HT1080 (cell line): ENCODE measurements around the gene ADAMTSL3. TPM values are rescaled to one million over a fixed set of nuclear protein-coding genes. Genes with fewer than 3 reads are reported as not detected.

ENCODE experiments used
- DNase-seq: peaks from one replicate; pipeline ENCODE4 v3.0.0-alpha.2; 2015; ENCODE audit warnings: low read depth
- total RNA-seq: library from RNA; depleted of rRNA; stranded (reverse); fragments of >200 nt; shearing (Covaris generic); gene quantifications from 2 replicates; pipeline ENCODE4 v1.2.3, GENCODE V29; 2014

Gene ADAMTSL3
- total RNA-seq, 1 experiment from 2014 or later, result not detected

DNA sequence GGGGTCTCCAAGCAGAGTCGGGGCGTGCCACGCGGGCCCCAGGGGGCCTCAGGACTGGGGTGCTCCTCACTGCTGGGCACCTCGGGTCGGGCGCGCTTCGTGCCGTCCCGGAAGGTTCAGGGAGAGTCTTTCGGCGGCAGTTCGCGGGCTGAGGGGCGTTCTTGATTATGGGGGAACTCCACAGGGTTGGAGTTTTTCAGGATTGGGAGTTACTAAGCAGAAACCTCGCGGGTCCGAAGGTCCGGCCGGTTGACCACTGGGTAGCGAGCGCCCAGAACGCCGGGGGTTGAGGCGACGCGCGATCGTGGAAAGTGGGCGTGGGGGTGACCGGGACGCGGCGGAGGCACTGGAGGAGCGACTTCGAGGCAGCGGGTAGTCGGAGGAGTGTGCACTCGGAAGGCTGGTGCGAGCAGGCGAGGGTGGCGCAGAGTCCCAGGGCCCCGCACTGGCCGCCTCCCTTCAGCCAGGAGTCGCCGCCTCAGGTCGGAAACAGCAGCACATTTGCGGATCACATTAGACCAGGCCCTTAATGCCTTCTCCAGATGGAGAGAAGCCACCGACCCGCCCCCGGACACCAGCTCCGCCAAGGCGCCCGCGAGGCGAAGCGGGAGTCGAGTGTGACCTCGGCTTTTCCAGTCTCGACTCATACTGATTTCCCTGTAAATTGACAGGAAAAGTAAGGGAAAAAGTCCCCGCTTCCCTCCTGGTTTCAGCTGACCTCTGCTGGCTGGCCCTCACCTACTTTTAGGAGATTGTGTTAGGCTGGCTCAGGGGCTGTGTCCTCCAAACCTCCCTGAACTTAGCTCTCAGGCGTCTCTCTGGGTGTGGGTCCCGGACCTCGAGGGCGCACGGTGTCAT is 685 bp downstream of the ADAMTSL3 start:
- no peak for DNase-seq

DNA sequence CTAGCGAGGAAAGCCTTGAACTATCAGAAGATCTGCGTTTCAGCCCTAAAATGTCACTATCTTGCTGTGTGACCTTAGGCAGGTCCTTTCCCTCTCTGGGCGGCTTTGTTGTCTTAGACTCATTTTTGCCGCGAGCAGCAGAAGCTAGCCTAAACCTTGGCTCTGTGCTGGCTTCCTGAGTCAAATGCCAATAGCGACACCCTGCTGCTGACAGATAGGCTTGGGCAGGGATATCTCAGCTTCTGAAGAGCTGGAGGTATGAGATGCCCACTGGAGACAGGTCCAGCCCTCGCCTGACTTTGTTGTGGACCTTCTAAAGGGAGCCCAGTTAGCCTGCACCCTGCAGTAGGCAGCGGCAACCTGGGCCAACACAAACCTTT is 1.3 kb downstream of the ADAMTSL3 start:
- DNase-seq, result no peak

DNA sequence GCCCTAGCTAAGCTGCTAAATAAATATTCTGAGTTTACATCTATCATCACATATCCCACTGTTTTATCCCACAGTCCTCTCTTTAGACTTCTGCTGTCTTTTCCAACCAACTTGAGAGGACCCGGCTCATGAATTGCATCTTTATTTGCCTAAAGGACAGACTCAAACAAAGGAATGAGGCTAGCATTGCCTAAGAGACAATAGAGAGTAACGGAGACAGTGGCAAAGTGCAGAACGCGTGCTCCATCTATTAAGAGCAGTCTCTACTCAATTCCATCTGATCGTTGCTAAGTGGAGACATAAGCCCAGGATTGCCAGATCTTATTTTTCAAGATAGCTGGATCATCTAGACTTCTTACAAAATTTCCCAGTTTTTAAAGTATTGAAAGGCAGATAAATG is 2.3 kb downstream of the ADAMTSL3 start:
- DNase-seq, result no peak

DNA sequence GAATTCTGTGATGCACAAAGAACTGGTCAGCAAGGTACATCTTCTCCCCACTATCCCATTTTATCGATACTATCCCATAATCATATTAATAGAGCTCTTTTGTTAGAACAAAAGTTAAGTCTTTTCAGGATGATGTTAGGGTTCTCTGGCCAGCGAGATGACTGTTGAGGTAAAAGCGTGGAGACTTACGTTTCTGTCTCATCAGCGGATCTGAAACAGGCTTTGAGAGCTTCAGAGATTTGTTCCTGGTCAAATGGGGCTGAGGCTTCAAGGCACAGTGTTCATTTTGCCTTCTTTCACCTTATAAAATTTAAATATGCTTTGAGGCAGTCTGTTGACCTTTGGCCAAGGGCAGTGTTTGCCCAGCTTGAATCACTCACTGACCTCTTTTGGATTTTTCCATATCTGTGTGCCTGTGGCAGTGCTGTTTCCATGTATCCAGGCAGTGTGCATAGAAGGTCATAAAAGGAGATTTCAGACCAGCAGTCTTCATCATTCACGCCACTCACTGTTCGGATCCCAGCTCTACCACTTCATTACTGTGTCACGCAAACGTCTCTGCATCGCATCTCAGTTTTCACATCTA is 3.1 kb downstream of the ADAMTSL3 start:
- DNase-seq, result no peak

DNA sequence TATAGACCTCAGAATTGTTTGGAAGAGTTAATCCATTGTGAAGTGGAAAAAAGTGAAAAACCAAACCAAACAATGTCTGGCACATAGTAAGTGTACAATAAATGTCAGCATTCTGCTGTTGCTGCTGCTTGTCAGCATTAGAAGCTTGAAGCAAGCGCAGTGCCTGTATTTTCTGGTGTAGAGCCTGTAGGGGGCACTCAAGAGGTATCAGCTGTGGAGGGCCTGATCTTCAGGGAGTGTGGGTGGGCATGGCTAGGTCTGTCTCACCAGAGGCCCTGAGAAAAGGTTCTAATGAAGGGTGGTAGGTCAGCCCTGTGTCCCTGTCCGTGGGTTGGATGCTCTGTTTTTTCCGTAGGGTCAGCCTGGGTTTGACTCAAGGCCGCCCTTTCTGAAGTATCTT is 3.6 kb downstream of the ADAMTSL3 start:
- no peak for DNase-seq

DNA sequence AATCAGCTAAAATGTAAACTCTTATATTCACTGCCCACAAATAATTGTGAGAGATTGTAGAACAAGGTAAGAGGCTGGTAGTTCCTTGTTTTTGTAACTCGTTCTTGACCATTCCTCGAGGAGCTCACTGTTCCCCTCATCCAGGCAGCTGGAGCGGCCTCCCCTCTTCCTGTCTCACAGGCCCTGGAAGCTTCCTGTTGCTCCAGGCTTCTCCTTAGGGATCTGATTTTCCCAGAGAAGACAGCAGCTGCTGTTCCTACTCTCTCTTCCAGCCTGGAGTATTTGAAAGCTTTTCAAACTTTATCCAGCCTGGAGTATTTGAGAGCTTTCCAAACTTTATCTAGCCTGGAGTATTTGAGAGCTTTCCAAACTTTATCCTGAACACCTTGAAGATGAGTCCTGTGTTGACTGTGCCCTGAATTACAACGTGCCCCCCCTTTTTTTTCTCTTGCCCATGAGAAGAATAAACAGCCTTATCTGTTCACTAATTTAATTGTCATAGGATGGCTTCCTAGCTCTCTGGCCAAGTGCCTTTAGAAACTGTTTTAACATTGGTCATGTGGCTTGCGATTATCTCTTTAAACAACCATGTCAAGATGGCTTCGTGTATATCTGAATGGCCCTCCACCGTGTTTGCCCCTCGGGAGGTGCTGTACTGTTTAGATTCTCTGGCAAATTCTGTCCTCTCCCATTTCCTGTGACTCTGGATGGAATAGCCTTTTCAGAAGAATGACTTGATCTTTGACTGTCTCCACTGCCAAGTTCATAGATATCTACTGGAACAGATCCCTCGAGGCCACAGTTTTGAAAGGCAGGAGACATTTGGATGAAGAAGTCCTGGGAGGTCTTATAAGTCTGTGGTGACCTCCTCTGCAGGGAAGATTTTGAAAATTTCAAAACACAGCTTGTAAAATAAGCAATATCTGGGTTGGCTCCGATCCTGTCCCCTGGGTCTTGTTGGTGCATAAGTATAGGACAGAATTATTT is 4.8 kb downstream of the ADAMTSL3 start:
- DNase-seq, result no peak

DNA sequence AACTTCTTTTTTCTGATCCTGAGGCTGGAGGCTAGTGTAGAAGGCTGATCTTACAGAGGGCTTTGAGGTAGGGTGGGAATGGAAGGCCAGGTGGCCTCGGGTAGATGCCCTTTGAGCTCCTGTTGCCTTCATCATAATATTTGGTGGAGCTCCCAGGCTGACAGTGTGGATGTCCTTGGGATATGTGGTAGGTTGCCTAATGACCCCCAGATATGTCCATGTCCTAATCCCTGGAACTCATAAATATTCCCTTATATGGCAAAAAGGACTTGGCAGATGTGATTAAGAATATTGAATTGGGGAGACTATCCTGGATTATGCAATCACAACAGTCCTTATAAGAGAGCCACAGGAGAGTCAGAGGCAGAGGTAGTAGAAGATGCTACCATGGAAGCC is 5.5 kb downstream of the ADAMTSL3 start:
- no peak for DNase-seq

DNA sequence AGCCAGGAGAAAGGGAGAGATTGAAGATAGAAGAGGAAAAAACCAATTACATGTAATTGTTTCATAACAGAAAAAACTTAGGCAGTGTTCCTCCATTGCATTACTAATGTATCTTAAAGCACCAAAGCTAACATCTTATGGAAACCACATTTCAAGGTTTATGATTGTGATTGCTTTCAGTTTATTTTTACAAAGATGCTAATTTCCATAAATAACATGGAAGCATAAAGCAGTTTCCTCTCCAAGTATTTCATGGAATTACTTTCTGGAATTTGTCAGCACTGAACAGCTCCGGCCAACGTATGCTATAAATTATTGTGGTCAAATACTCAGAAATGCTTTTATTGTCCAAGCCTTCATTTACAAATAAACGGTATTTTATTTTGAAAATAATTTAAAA is 11.6 kb downstream of the ADAMTSL3 start:
- no peak for DNase-seq

DNA sequence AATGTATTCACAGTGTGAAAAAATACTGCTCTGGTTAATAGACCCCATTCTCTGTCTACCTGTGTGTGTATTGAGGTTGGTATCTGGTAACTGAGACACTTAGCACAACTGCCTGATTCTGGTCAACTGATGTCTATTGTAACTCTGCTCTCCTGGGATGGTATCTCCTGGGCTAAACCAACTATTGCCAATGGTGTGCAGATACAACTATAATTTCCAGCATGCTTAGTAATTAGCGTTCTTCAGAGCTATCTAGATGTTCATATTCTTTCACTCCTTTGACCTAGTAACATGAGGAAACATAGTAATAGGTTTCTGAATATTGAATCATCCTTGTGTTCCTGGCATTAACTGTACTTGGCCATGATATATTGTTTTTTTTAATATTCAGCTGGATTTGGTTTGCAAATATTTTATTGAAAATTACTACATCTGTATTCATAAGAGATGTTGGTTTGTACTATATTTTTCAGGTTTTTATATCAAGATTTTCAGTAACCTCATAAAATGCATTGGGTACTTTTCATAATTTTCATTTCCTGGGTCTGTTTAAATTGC is 16.8 kb downstream of the ADAMTSL3 start:
- no peak for DNase-seq

DNA sequence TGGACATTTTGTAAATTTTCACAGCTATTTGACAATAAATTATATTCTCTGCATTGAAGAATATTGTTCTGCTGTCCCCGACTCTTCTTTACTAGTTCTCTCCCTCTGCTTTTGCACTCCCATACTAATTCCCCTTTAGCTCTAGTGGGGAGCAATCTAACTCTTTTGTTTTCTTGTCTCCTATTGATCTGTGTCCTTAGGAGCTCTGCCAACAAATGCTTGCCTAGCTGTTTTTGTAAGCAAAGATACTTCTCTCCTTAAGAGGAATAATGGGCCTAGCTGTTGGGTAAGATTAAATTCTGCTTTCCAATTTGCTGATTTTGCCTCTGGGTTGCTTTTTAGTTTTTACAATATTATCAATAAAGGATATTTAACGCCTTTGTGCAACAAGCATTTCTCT is 17.7 kb downstream of the ADAMTSL3 start:
- DNase-seq, result no peak

DNA sequence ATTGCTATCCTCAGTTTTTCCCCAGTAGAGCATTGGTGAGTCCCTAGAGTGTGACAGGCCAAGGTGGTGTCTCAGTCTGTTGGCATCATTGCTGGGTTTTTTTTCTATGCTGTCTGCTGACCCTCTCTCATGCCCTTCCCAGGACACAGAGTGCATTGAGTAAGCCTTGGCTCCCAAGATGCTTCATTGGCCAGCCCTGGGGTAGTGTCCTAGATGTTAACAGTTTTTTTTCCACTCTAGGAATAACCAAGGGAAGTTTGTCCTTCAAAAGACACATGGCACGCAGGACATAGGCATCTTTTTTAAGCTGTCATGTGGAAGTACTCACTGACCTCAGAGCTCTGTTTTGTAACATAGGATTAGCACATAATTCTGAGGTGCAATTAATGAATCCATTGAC is 19.5 kb downstream of the ADAMTSL3 start:
- no peak for DNase-seq

DNA sequence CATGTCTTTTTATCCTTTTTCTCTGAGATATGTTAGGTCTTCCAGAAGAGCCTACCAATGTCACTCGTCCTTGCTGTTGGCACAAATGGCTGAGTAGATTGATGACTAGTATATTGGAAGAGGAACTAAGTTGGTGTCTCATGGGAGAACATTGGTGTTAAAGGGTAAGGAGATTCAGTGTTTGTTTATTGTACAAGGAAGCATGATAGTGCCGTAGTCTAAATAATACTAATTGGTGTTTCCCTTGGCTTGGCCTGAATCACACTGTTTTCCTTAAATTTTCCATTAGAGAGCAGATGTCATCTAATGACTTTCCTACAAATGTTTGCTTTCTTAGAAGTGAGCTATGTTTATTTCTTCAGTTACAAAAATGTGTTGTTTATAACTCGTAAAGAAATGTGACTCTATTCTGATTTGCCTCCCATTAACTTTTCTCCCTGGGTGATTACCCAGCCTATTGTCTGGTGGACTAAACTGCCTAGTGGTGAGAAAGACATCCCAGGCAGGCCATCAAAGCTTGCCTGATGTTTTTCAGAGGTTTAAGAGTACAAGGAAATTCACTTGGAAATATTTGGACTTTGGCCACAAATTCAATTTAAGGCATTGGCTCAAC is 28.7 kb downstream of the ADAMTSL3 start:
- DNase-seq, result no peak

DNA sequence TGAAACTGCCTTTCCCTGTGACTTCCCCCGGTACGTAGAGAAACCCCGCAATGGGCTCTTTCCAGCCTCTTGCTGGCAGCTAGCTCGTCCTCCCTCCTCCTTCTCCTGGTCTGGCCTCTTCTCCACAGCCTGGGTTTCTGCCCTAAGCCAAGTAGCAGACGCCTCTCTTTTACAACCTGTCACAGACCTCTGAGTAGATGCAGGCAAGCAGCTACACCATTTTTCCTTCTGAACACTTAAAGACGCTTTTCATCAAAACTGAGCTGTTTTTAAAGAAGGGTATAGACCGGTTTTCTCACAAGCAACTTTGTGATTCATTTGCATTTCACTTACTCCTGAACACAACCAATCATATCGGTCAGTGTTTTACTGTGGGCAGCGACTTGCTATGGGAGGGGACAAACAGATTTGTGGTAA is 32.0 kb downstream of the ADAMTSL3 start:
- DNase-seq, result no peak

DNA sequence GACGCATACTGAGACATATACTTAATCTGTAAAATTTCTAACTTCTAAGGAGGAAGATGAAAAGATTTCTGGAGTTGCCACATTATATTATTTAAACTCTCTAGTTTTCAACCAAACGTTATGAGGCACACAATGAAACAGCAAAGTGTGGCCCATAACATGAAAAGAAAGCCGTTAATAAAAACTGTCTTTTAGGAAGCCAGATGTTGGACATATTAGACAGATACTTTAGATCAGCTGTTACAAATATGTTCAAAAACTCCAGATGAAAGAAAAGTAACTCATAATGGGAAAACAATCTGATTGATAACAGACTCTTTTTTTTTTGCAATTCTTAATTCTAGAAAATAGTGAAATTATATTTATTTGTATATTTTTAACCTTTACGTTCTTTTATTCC is 34.3 kb downstream of the ADAMTSL3 start:
- DNase-seq, result no peak

DNA sequence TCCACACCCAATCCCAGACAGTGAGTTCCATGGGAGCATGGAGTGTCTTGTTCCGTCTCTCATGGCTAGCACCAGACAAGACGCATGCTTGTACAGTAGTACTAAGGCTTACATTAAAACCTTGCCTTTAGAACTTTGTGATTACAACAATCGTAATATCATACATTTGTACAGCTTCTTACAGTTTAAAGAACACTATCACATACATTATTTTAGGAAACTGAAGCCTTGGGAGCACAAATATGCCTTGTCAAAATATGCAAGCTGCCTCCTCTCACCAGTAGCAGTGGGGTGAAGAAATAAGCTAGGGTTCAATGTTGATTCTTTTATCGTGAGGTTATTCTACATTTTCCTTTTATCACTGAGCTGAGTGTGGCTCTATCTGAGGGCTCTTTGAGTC is 36.8 kb downstream of the ADAMTSL3 start:
- DNase-seq, result no peak

DNA sequence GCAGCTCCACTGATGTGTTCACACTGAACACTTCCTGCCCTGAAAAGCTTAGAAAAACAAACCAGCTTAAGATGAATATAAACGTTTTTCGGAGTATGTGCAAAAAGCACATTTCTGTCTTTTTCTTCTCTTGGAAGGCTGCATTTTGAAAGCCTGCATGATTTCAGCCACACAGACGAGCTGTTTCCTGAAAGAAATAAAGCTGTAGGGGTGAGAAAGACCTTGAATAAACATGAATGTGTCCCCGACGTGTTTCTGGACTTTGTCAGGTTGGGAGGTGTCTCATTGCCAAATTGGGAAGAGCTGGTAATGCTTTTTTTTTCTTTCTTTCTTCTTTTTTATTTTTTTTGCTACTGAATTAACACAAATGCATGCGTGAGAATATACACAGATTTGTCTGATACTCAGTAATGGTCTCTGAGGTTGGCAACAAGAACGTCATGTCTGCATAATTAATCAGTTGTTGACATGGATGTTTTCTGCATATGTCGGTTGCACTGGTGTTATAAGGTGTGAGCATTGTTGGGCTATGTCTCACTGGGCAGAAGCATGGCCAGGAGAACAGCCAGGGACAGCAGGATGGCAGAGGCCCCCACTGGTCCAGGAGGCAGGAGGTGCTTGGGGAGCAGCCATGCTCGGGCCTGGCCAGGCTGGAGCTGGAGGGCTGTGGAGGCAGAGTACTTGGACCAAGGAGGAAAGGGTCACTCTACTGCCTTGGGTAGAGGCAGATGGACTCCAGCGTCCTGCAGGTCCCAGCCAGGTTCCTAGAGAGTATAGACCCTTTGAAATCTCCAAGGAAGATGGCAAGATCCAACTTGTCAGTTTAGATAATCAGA is 39.0 kb downstream of the ADAMTSL3 start:
- DNase-seq, result no peak

DNA sequence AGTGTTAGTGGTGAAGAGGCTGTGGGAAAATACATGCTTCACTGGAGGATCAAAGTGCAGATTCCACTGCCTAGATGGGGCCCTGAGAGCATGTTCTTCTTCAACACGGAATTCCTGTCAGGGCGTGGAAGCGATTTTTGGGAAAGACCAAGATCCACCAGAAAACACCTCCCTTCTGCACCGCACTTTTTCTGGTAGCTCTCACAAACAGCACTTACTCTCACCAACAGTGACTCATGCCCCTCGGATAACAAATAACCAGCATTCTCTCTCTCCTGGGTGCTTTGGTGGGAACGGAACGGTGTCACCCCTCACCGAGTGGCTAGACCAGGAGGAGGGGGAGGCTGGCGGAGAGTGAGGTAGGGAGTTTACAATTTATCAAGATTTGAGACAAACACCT is 40.1 kb downstream of the ADAMTSL3 start:
- peak; percentile 56 for DNase-seq

DNA sequence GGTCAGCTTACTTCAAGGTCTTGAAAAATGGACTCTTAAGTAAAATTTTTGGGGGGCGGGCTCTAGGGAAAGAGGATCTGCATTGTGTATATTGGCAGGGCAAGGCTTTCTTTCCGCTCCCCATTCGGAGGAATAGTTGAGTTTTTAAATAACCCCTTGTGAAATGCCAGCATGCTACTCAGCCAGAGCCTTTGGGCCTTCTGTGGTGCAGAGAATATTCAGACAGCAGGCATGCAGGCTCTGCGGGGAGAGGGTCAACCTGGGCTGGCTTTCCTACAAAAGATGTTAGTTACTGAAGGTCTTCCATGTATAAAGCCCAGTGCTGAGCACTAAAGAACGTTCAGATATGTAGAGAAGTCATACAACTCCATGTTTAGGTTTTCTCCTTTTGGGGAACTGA is 40.6 kb downstream of the ADAMTSL3 start:
- no peak for DNase-seq

DNA sequence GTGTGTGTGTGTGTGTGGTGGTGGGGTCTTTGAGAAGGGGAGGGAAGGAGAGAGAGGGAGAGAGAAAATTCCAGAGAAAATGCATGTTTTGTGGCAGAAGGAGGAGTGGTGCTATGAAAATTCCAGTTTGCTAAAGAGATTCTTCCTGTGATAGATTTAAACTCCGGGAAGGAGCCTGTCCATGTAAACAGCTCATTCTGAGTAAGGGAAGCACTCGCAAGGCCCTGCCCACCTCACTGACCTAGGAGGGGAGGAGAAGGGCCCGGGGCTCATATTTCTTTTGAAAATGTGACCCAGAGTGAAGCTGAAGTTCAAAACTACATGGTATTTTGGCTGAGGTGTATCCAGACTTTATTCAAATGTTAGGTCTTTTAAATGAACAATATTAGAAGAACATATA is 41.3 kb downstream of the ADAMTSL3 start:
- DNase-seq, result no peak

DNA sequence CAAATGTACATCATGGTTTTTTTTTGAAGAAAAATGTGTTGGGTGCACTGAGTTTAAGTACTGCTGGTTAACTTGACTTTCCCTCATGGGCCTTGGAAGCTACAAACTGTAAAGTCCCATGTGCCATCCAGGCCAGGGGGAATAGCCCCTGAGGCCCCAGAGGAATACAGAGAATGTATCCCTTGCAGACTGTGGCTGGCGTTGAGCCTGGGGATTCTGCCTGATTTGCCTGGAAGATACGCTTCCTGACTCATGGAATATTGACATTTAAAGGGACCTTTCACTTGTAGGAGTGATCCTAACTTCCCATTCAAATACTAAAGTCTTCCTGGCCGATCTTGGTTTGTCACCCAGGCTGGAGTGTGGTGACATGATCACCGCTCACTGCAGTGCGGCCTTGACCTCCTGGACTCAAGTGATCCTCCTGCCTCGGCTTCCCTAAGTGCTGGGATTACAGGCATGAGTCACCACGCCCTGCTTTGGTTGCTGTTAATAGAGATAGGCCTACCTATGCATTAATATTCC is 42.0 kb downstream of the ADAMTSL3 start:
- no peak for DNase-seq
